DMS 273 treated with DMSO at 0.1 percent for 48 hours (cell line): Measurements from ENCODE around the gene CDHR3.
"Not testable (repeated sequence)": the region's sequence is repeated elsewhere in the genome, so short reads cannot be mapped to it uniquely, and the experiment has no call there.

Experiments used
- DNase-seq: peaks from one replicate; lab custom pipeline; 2025; lab: John Stamatoyannopoulos, UW

CDHR3 gene

DNA sequence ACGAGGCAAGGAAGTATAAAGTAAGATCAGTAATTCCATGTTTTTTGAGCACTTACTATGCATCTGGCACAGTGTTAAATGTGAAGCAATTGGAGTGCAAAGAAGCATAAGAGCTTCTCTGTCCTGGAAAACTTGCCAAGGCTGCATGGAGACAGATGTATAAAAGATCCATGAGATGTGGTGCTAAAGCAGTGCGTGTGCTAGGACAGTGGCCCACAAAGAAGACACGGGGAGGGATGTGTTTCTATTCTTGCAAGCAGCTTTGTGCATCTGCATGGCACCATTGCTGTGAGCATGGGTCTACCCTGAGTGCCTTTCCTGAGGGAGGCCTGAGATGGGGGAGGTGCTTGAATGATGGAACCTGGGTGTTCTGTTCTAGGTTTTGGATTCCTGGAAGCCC lies 5.1 kb upstream of the CDHR3 start:
- DNase-seq, result no peak

DNA sequence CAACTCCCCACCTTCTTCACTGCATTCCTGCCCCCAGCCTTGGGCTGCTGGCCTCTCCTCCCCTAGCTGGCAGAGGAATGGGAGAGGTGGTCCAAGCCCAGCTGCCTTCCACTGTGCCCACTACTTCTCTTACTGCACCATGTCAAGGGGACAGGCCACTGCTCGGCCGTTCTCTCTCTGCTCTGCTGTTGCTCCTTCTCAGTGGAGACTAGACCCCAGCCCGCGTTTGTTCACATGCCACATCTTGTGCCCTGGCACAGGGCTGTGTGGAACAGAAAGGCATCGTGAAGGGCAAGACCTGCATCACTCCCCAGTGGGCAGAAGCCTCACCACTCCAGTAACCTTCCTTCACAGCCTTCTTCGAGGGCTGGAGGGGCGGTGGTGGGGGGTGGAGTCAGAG lies 711 bp upstream of the CDHR3 start:
- no peak for DNase-seq

DNA sequence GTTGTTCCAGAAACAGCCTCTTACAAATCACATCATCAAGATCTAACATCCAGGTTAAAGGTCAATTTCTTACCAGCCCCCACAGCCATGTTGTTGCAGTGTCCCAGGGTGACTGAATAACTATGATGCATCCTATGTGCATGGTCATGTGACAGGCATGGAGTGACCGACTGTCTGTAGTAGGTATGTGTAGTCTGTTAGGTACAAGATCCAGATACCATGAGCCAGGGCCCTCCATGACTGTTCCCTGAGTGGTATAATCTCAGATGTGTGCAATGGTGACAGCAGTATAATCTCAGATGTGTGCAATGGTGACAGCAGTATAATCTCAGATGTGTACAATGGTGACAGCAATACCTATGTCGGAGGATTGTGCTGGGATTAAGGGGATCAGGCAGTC lies 8.8 kb downstream of the CDHR3 start:
- DNase-seq, result no peak

DNA sequence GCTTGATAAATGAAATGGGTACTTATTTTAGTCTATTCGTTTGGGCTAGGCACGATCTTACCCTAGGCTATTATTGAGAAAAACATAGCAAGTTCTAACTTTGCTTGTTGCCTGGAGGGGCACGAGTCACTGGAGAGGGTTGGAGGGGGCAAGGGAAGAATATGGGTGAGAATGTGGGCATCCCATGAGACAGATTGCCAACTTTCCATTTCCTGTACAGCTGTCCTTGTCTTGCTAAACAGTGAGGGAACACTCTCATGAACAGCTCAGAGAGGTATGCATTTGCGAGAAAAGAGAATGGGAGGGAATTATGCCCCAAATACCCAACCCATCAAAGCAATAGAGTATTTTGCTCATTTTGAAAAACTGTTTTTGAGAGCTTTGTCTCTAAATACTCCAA lies 9.2 kb downstream of the CDHR3 start:
- no peak for DNase-seq

DNA sequence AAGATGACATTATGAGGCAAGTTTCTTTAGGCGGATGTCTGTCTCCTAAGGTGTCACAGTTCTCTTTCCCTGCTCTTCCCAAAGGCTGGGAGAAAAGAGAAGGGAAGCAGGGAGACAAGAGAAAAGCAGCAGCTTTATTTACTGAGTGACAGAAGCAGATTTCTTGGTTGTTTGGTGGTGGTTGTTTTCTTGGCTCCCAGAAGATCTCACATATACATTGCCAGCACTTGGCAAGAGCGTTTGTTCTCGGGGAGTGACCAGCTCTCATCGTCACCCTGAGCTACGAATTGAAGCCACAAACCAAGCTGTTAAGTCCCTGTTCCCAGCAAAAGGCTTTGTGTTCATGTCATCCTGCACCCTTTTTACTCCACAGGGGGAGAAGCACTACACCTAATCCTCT lies 11.4 kb downstream of the CDHR3 start:
- no peak for DNase-seq

DNA sequence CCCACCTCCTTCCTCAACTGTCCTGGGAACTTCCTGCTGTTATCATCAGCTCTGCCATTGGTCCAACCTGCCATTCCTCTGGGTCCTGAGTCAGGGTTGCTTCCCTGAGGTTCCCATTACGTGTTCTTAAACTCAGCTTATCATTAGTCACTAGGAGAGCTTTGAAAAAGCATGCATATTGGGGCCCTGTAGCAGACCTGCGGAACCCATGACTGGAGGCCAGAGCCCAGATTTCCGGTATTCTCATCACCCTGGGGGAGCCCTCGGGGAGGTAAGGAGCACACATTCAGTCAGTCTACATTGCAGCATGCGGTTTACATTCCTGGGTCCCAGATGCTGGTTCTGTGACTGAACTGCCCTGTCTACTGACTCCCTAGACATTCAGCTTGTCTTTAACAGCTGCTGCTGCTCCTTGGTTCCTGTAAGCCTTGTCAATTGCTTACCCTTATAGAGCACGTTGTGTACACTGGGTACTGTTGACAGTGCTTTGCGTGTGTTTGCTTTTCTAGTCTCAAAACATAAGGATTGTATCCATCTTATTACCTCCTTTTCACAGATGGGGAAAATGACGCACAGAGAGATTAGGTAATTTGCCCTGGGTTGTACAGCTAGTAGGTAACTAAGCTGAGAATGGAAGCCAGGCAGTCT lies 12.8 kb downstream of the CDHR3 start:
- no peak for DNase-seq

DNA sequence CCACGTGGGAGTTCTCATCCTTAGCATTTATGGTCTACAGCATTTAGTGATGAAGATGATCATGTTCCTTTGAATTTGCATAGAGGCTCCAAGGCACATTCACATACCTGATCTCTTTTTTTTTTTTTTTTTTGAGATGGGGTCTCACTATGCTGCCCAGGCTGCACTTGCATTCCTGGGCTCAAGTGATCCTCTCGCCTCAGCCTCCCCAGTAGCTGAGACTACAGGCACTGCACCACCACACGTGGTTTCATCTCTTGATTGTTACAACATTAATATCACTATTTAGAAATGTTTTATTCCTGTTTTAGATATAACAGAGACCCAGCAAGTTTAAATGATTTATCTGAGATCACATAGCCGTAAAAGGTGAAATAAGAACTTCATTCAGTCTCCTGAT lies 13.8 kb downstream of the CDHR3 start:
- DNase-seq, result no peak

DNA sequence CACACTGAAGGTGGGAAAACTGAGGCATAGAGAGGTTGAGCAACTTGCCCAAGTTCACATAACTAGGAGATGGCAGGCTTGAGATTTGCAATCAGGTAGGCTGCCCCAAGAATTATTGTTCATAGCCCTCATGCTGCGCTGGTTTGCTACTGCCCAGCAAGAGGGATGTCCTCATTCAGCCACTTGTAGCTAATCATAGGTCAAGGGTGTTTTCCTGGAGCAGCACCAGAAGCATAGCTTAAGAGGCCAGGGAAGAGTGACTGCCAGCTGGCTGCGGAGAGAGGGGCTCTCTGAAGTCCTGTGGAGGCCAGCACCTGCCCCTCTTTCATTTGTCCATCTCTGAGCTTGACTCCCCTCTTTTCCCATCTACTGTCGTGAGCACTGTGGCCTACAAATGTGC lies 15.0 kb downstream of the CDHR3 start:
- DNase-seq, result no peak

DNA sequence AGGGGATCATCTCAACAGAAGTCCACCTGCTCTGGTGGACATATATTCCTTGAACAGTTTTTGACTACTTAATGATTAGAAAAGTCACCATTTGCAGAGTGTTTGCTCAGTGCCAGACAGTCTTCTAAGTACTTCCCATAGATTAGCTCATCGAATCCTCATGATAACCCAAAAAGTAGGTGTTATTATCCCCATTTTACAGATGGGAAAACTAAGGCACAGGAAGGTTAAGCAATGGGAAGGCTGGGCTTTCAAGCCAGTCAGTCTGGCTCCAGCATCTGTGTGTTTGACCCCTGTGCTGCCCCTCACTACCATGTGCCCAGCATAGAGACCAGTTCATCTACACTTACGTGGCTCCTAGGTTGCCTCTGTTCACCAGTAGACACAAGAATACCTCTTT lies 15.9 kb downstream of the CDHR3 start:
- DNase-seq, result no peak

DNA sequence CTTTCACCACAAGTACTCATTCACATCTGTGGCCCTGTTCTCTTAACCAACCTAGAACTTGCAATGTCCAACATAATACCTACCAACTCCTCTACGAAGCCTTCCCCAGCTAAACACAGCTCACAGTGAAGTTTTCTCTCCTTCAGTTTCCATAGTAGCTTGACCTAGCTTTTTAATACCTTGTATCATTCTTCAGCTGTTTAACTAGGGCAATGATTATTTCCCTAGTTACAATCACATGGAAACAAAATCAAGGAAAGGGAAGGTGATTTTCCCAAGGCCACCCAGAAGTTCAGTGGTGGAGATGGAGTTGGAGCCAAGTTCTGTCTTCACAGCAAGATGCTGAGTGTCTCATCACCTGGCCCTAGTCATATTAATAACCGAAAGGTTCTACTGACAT lies 16.3 kb downstream of the CDHR3 start:
- no peak for DNase-seq

DNA sequence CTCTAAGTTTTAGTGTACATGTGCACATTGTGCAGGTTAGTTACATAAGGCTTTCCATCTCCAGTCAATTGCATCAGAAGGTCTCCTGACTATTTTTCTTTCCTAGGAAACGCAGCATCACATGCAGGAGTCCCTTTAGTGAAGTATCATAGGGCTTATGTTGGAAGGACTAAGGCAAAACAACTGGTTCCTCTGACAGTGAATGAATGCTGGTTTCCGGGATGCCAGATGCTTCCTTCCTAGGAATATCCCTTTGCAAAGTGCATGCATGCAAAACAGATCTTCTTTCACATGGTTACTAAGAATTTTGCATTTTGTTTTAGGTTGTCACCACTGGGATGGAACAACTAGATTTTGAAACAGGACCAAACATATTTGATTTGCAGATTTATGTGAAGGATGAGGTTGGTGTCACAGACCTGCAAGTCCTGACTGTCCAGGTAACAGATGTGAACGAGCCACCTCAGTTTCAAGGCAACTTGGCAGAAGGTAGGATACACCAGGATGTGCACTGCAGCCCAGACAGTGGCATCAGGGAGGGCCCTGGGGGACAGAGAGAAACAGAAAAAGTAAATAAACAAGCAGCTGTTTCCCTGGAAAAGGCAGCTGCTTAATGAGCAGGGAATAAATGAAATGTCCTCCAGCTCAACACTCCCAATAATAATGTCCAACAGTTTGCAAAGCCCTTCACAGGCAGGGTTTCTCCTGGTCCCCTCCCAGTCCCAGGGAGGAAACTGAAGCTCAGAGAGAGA lies 17.8 kb downstream of the CDHR3 start:
- DNase-seq, result peak; percentile 21

DNA sequence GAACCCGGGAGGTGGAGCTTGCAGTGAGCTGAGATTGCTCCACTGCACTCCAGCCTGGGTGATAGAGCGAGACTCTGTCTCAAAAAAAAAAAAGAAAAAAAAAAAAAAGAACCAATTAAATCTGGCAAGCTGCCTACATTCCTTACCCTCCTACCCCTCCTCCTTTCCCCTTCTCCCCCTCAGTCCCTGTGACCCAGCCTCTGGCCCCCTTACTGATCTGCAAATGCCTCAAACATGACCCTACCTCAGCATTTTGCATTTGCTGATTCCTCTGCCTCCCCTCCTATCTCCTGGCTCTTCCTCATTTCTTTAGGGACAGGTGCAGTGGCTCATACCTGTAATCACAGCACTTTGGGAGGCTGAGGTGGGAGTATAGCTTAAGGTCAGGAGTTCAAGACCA lies 19.3 kb downstream of the CDHR3 start:
- DNase-seq, result no peak

DNA sequence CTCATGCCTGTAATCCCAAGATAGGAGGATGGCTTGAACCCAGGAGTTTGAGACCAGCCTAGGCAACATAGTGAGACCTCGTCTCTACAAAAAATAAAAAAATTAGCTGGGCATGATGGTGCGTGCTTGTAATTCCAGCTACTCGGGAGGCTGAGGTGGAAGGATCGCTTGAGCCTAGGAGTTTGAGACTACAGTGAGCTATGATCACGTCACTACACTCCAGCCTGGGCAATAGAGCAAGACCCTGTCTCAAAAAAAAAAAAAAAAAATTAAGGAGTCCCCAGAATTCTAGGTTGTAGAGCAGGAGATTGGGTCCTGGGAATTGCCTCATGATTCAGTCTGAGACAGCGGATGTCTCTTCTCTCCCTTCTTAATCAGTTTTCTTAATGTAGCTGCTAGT lies 21.7 kb downstream of the CDHR3 start:
- DNase-seq, result not testable (repeated sequence)

DNA sequence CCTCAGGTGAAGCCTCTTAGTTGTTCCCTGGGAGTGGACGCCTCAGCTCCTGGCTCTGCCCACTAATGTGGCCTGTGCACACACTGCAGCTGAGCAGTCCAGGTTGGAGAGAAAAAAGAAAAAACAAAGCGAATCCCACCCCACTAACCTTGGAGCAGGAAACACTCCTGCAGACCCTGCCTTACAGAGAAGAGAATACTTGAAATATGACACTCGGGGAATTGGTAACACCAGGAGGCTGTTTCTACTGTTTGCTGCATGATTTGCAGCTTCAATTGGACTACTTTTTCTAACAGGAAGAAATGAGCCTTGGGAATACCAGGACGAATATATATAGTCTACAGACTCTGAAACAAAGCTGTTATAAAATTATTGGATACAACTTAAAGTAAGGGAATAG lies 22.2 kb downstream of the CDHR3 start:
- DNase-seq, result no peak

DNA sequence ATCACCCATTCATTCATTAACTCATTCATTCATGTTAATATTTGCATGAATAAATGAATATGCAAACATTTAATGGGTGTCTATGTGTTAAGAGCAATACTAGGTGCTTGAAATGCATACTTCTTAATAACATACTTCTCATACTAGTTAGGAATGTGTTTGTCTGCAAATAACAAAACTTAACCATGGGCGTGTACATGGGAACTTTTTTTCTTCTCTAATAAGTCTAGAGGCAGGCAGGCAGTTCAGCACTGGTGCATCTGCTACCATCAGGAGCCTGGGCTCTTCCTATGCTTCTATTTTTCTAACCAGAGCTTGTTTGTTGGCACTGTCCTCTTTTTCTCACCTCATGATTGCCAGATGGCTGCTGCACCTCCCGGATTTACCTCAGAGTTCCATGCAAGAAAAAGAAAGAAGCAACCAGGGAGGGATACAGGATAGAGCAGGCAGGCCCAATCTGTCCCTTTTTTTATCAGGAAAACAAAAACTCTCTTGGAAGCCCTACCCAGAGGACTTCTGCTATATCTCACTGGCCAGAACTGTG lies 22.7 kb downstream of the CDHR3 start:
- DNase-seq, result peak; percentile 33

DNA sequence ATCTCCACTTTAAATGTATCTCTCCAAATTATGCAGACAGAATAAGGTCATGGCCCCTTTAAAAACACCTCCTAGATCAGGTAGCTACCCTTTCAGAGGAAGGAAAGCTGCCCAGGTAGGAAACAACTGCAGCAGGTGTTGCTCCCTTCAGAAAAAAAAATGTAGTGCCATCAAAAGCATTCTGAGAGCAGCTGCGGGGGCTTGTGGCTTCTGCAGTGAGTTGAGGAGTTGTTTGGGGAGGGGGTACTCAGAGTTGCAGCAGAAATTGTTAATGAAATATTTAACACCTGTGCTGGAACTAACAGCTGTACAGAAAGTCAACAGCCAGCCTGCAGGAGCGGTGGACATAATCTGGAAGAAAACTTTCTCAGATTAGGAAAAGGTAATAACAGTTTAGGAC lies 24.0 kb downstream of the CDHR3 start:
- DNase-seq, result no peak

DNA sequence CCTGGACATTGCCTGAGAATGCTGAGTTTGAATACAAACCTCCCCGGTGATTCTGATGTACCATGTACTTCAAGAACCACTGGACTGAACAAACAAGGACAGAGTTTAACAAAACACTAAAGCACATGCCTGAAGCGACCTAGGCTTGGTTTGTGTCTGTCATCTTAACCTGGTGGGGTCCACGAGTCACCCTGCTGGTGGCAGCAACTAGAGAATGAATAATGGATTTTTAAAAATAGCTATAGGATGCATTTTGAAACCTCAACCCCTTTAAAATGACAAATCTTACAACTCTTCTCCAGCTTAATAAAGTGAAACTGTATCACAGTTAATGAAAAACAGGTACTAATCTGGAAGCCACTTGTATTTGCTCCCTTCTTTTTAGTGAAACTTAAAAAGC lies 25.2 kb downstream of the CDHR3 start:
- DNase-seq, result no peak

DNA sequence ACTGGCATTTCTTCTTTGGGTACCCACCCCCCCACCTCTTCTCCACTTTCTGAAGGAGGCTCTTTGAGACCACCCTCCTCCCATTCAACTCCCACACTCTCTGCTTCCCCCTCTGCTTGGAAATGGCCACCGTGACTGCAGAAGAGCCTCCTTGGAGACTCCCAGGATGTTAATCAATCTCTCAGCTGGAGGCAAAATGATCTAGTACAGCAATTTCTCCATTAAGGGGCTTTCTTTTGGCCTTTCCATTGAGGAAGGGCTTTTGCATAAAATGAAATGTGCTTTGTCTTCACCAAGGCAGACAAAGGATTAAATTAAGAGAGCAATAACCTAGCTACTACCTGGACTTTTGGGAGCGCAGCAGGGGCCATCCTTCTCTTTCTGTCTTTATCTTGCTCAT lies 26.1 kb downstream of the CDHR3 start:
- no peak for DNase-seq

DNA sequence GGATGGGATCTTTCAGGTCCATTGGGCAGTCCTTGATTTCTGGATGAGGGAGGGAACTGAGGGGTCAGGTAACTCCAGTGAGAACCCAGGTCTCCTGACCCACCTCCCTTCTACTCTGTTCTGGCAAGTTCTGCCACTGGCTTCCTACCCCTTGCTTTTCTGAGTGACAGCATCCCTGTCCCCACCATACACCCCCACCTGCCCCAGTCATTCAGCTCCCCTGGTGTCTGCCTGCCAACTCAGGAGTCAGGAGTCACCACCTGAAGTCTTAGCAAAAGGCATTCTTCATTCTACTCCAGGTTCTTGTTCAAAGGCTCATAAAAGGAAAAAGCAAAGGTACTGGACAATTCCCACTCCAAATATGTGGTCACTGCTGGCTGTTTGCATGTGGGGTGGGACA lies 26.6 kb downstream of the CDHR3 start:
- DNase-seq, result no peak

DNA sequence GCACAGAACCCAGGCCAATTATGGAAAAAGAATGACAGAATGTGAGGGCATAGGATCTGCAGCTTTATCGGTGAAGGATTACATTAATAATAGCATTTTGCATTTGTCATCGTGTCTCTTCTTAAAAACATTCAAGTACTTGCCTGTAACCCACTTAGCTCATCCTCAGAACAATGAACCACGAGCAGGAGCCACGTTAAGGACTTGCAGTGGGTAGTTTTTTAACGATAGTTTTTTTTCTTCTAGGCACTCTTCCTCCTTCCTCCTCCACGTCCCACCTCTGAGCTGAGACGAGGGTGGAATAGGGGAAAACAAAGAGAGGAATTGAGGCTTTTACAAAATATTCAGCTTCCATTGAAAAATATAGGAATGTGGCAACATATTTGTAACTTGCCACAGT lies 27.1 kb downstream of the CDHR3 start:
- no peak for DNase-seq

DNA sequence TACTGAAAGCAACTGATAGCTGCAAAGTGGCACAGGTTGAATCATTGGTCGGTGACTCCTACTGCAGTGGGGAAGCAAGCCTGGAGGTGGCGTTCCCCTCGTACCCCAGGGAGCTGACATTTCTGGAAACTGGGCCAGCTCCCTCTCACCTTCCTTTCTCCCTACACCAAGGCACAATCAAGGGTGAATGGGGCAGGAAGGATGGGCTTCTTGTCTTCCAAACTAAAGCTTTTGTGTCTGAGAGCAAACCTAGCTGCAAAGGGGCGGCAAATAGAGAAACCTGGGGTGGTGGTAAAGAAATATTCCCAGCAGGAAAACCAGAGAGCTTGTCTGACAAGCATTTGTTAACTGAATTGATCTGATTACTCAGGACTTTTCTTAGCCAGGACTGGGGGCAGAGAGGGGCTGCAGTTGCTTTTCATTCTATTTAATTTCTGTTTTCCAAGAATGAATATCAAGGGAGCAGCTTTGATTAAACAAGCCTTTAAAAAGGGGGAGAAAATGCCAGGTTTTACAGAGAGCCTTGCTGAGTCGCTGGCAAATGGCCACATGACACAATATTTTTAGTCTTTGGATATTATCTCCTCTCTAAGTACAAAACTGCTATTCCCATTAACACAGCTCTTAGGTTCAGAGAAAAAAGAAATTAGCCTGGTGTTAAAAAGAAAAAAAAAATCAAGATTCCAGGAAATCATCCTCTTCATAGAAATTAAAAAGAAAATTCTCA lies 27.8 kb downstream of the CDHR3 start:
- no peak for DNase-seq

DNA sequence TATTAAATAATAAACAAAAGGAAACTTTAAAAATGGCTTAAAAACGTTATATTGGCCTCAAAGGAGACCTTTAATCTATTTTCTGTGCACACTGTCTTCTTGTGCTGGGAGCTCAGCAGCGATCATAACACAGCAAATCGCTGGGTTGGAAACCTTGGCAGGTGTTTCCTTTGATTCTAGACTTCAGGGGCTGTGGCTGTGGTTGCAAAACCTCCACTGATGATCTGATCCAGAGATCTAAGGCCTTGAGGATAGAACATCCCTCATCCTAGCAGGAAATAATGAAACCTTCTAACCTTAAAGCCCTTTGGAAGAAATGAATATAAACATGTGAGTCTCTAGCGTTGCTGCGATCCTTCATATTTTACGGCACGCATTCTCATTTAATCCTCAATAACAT lies 29.8 kb downstream of the CDHR3 start:
- no peak for DNase-seq
